GM23338 (cell line): Measurements from ENCODE around the gene TPST1. TPM values are rescaled to one million over a fixed set of nuclear protein-coding genes. Genes with fewer than 3 reads are reported as not detected.
"Not testable (repeated sequence)": the region's sequence is repeated elsewhere in the genome, so short reads cannot be mapped to it uniquely, and the experiment has no call there.

ENCODE experiments used
- ATAC-seq: fragments of 200-7000 bp; cut with Tn5 transposase; 3 replicates; pipeline ENCODE4 v1.9.1; 2020
- DNase-seq: peaks from one replicate; pipeline ENCODE4 v3.0.0-alpha.2; 2015; ENCODE audit warnings: low spot score
- H2AFZ ChIP-seq: fragments of 200-600 bp; sonication (generic); 2 replicates; pipeline ENCODE4 v1.8.0; 2016; ENCODE audit warnings: antibody characterized with exemption, mild to moderate bottlenecking, moderate library complexity
- H3F3A ChIP-seq: fragments of 200-600 bp; sonication (generic); replicated peaks from 2 replicates; pipeline ENCODE4 v1.8.0; 2017; ENCODE audit warnings: antibody characterized with exemption, mixed run types, low read depth
- H3K27ac ChIP-seq: fragments of 200-600 bp; sonication (generic); 2 replicates; pipeline ENCODE4 v1.6.1; 2016; ENCODE audit warnings: low read depth
- H3K27me3 ChIP-seq: fragments of 200-600 bp; sonication (generic); 2 replicates; pipeline ENCODE4 v1.8.0; 2016; ENCODE audit warnings: mild to moderate bottlenecking, mixed run types, moderate library complexity; ENCODE audit not compliant: insufficient read depth
- H3K36me3 ChIP-seq: fragments of 200-600 bp; sonication (generic); 2 replicates; pipeline ENCODE4 v1.8.0; 2016; ENCODE audit warnings: mild to moderate bottlenecking; ENCODE audit not compliant: insufficient read depth
- H3K4me1 ChIP-seq: fragments of 200-600 bp; sonication (generic); 2 replicates; pipeline ENCODE4 v1.8.0; 2016; ENCODE audit warnings: mild to moderate bottlenecking, moderate library complexity; ENCODE audit not compliant: insufficient read depth
- H3K4me2 ChIP-seq: fragments of 200-600 bp; sonication (generic); 2 replicates; pipeline ENCODE4 v1.7.1; 2017; ENCODE audit warnings: mixed run types
- H3K4me3 ChIP-seq: fragments of 200-600 bp; sonication (generic); 2 replicates; pipeline ENCODE4 v1.6.1; 2016; ENCODE audit warnings: mixed run types
- H3K79me2 ChIP-seq: fragments of 200-600 bp; sonication (generic); replicated peaks from 2 replicates; pipeline ENCODE4 v1.8.0; 2017; ENCODE audit warnings: mild to moderate bottlenecking; ENCODE audit not compliant: insufficient read depth
- H3K9me2 ChIP-seq: fragments of 200-600 bp; sonication (generic); 2 replicates; pipeline ENCODE4 v1.8.0; 2017; ENCODE audit not compliant: insufficient read depth
- H4K20me1 ChIP-seq: fragments of 200-600 bp; sonication (generic); replicated peaks from 2 replicates; pipeline ENCODE4 v1.8.0; 2017; ENCODE audit warnings: mild to moderate bottlenecking; ENCODE audit not compliant: insufficient read depth
- H3K27ac Mint-ChIP-seq: 2 replicates; pipeline ENCODE4 v1.8.0; 2020; ENCODE audit warnings: inconsistent platforms, mild to moderate bottlenecking, moderate library complexity, mixed read lengths
- H3K27me3 Mint-ChIP-seq: 3 replicates; pipeline ENCODE4 v1.8.0; 2022; ENCODE audit warnings: low read depth, mild to moderate bottlenecking, moderate library complexity, mixed read lengths, inconsistent platforms; ENCODE audit not compliant: insufficient read depth, poor library complexity
- H3K36me3 Mint-ChIP-seq: 3 replicates; pipeline ENCODE4 v1.8.0; 2021; ENCODE audit warnings: low read depth, mild to moderate bottlenecking, inconsistent platforms, moderate library complexity, mixed read lengths
- H3K4me1 Mint-ChIP-seq: 3 replicates; pipeline ENCODE4 v1.8.0; 2020; ENCODE audit warnings: mild to moderate bottlenecking, inconsistent platforms, mixed read lengths
- H3K4me3 Mint-ChIP-seq: 3 replicates; pipeline ENCODE4 v1.8.0; 2021; ENCODE audit warnings: moderate library complexity, mild to moderate bottlenecking, inconsistent platforms, mixed read lengths
- H3K9me3 Mint-ChIP-seq: 3 replicates; pipeline ENCODE4 v1.8.0; 2020; ENCODE audit warnings: moderate library complexity, mild to moderate bottlenecking, inconsistent platforms, mixed read lengths
- CREB1 ChIP-seq: fragments of 250-450 bp; sonication (Bioruptor Pico); IDR thresholded peaks from 2 replicates; pipeline ENCODE4 v1.5.0; 2020; ENCODE audit warnings: low read depth, mild to moderate bottlenecking, moderate library complexity
- ETS1 ChIP-seq: IDR thresholded peaks from 2 replicates; pipeline ENCODE4 v1.6.1; 2016; ENCODE audit warnings: antibody characterized with exemption
- JUNB ChIP-seq: IDR thresholded peaks from one replicate; pipeline ENCODE4 v1.6.1; 2016; ENCODE audit warnings: antibody characterized with exemption; ENCODE audit not compliant: unreplicated experiment
- NANOG ChIP-seq: IDR thresholded peaks from 2 replicates; pipeline ENCODE4 v1.6.1; 2016; ENCODE audit warnings: antibody characterized with exemption, borderline replicate concordance
- ZNF462 ChIP-seq: fragments of 250-450 bp; sonication (Bioruptor Pico); IDR thresholded peaks from 2 replicates; pipeline ENCODE4 v1.5.0; 2020; ENCODE audit warnings: mild to moderate bottlenecking, moderate library complexity
- polyA plus RNA-seq: library from polyadenylated mRNA; unstranded; fragments of >200 nt; fragmentation: Nextera tagmentation; extraction: Ambion mirVana; gene quantifications from 2 replicates; pipeline ENCODE4 v1.2.1, GENCODE V29; 2016
- total RNA-seq: library from RNA; depleted of rRNA; stranded (reverse); fragments of >200 nt; shearing (Covaris generic); gene quantifications from 2 replicates; pipeline ENCODE4 v1.2.3, GENCODE V29; 2014

Gene TPST1
- total and polyA plus RNA-seq, 2 experiments from 2014 or later, result 10.7 to 19.2 TPM

GRCh38 chr7:66400400-66400799 lies 195.3 kb downstream of the TPST1 start:
- Histone ChIP-seq H3F3A (no peaks in the 10 kb centered on the region), H3K27me3 (no peaks in the 10 kb centered on the region), H3K27ac (no peak overlapping the region), H3K79me2 (no peaks in the 10 kb centered on the region), H3K4me3 (no peak overlapping the region), H2AFZ (no peak overlapping the region), H3K36me3 (no peaks in the 10 kb centered on the region), H3K9me2 (no peaks in the 10 kb centered on the region), H3K4me2 (no peak overlapping the region), H4K20me1 (no peaks in the 10 kb centered on the region), H3K4me1 (no peaks in the 10 kb centered on the region)
- TF ChIP-seq ETS1 (no peak), JUNB (no peak), NANOG (no peak), ZNF462 (CRISPR knock-in tag) (no peak), CREB1 (CRISPR knock-in tag) (no peak)
- H3K4me3 Mint-ChIP-seq, result no peak overlapping the region
- no peak overlapping the region for H3K27ac Mint-ChIP-seq
- DNase-seq (no peak), ATAC-seq (no peak)
- peaks cover 9% of the 10 kb centered on the region; the same call in 2 of the 3 replicates for H3K36me3 Mint-ChIP-seq
- peaks cover 4% of the 10 kb centered on the region for H3K27me3 Mint-ChIP-seq
- H3K4me1 Mint-ChIP-seq, result no peaks in the 10 kb centered on the region
- no peaks in the 10 kb centered on the region; the same call in 2 of the 3 replicates for H3K9me3 Mint-ChIP-seq

DNA sequence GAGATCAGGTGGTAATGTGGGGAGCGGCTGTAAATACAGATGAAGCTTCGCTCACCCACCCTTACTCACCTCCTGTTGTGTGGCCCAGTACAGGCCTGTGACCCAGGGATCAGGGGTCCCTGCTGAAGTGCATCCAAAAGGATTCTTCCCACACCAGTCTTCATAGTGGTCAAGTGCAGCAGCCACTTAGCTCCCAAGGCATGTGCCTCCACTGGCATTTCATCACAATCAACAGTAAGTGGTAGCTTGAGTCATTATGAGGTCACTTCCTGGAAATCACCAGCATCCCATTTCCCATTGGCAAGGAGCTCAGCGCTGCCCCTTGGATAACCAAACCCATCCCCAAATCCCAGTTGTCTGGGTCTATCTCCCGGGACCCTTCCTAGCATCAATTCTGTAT lies 196.0 kb downstream of the TPST1 start:
- H3K4me3 ChIP-seq, H3K4me1 ChIP-seq, H3K27me3 ChIP-seq, H3K4me2 ChIP-seq, H4K20me1 ChIP-seq, H3F3A ChIP-seq, ATAC-seq, H3K27me3 Mint-ChIP-seq, H3K36me3 Mint-ChIP-seq, H3K4me3 Mint-ChIP-seq, H3K9me3 Mint-ChIP-seq, H3K4me1 Mint-ChIP-seq, DNase-seq, H3K36me3 ChIP-seq, H3K9me2 ChIP-seq, H2AFZ ChIP-seq, H3K79me2 ChIP-seq, H3K27ac Mint-ChIP-seq, H3K27ac ChIP-seq: not testable (repeated sequence)

GRCh38 chr7:66401932-66402331 lies 196.8 kb downstream of the TPST1 start:
- H3K27me3 ChIP-seq, H3K4me3 Mint-ChIP-seq, H3K27me3 Mint-ChIP-seq, H2AFZ ChIP-seq, H3K4me1 ChIP-seq, ATAC-seq, H3K79me2 ChIP-seq, H3F3A ChIP-seq, H3K27ac ChIP-seq, DNase-seq, H3K36me3 Mint-ChIP-seq, H3K9me2 ChIP-seq, H3K4me2 ChIP-seq, H3K36me3 ChIP-seq, H4K20me1 ChIP-seq, H3K27ac Mint-ChIP-seq, H3K4me1 Mint-ChIP-seq, H3K4me3 ChIP-seq, H3K9me3 Mint-ChIP-seq: not testable (repeated sequence)
